HPDE6-E6E7 (cell line): Measurements from ENCODE around the gene SIGLEC10.
"Not testable (repeated sequence)": the region's sequence is repeated elsewhere in the genome, so short reads cannot be mapped to it uniquely, and the experiment has no call there.

ENCODE experiments used
- DNase-seq: peaks from one replicate; pipeline ENCODE4 v3.0.0; 2011; ENCODE audit warnings: missing footprints; ENCODE audit errors: extremely low spot score

The SIGLEC10 gene

DNA sequence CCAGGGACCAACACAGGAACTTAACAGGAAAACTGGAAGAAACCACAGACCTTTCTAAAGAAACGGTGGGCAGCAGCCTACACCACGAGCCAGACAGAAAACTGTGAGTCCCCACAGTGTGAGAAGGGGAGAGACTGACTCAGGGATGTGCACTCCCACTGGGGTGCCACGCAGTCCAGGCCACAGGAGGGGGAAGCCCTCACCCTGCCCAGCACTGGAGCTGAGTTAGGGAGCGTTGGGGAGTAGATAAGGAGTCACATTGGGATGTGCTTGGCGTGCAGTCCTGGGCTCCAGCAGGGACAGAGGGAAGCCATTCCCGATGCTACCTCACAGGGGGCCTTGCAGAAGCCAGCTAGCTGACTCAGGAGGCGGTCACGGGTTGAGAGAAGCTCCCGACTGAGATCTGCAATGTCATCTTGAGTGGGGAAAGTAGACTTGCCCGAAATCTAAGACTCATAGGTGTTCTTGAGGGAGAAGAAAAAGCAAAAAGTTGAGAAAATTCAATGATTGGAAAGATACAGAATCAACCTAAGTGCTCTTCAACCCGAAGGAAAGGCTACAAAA is 23.5 kb upstream of the SIGLEC10 start:
- DNase-seq: no peak

- no peak for DNase-seq
Measured at GRCh38 chr19:51440052-51440451, 22.6 kb upstream of the SIGLEC10 start.

DNA sequence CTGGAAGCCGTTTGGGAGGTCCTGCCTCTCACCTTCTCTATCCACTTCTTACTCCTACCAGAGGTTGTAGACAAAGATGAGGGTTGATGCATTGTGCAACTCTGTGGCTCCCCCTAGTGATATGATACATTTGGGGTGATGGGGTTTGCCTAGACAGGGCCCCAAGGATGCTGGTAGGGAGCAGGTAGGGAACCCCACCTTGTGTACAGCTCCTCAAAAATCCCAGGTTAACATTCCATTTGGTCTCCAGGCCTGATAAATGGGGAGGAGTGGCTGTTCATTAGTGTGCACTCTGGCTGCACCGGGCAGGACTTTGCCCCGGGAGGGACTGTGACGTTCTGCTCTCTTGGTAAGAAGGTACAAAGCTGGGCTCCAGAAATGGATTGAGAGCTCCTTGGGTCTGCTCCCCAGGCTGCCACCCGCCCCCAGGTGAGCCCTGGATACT is 21.6 kb upstream of the SIGLEC10 start:
- no peak for DNase-seq

GRCh38 chr19:51434456-51434855 is 17.0 kb upstream of the SIGLEC10 start:
- DNase-seq: no peak

GRCh38 chr19:51433043-51433442 is 15.6 kb upstream of the SIGLEC10 start:
- DNase-seq: no peak

DNA sequence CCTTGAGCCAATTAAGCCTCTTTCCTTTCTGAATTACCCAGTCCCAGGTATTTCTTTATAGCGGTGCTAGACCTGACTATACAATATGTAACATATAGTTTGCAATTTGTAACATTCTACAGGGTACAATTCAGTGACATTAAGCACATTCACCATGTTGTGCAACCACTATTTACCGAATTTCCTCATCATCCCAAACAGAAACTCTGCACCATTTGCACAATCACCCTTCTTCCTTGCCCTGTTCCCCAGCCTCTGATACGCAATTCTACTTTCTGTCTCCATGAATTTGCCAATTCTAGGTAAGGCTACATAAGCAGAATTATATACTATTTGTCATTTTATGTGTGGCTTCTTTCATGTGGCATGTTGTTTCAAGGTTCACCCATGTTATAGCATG is 13.7 kb upstream of the SIGLEC10 start:
- DNase-seq: no peak

DNA sequence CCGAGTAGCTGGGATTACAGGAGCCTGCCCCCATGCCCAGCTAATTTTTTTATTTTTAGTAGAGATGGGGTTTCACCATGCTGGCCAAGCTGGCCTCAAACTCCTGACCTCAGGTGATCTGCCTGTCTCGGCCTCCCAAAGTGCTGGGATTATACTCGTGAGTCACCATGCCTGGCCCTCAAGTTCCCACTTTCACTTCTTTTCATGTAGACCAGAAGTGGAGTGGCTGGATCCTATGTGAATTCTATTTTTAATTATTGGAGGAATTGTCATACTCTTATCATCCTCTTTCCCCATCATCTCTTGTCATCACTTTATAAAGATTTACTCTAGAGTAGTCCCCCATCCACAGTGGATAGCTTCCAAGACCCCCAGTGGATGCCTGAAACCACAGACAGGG is 12.8 kb upstream of the SIGLEC10 start:
- no peak for DNase-seq

DNA sequence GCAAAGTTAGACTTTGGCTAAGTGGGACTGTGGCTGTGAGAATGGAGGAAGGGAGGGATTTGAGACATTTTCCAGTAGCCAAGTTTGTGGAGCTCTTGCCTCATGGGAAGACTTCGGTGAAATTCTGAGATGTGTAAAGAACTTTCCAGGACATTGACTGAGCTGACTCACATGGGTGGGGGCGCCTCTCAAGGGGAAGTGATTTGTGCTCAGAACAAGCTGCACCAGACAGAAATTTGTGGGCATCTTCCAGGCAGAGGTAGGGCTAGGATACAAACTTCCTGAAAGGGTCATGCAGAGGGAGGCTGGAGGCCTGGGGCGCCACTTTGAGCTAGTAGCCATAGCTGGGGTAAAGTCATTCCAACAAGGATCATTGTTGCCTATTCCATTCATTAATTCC is 9.8 kb upstream of the SIGLEC10 start:
- no peak for DNase-seq

DNA sequence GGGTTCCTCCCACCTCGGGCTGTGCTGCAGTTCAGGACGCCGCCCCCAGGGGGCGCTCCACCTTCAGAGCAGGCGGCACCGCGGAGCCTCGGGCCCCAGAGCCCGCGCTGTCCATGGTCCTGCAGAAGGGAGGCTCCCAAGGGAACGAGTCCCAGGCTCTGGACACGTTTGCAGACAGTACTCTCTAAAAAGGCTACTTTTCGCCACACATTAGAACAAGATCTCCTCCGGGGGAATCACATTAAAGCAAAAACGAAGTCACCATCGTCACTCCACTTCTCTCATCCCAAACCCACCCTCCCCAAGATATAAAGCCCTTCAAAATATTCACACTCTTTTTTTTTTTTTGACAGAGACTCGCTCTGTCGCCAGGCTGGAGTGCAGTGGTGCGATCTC is 4.6 kb upstream of the SIGLEC10 start:
- DNase-seq: peak; percentile 70

DNA sequence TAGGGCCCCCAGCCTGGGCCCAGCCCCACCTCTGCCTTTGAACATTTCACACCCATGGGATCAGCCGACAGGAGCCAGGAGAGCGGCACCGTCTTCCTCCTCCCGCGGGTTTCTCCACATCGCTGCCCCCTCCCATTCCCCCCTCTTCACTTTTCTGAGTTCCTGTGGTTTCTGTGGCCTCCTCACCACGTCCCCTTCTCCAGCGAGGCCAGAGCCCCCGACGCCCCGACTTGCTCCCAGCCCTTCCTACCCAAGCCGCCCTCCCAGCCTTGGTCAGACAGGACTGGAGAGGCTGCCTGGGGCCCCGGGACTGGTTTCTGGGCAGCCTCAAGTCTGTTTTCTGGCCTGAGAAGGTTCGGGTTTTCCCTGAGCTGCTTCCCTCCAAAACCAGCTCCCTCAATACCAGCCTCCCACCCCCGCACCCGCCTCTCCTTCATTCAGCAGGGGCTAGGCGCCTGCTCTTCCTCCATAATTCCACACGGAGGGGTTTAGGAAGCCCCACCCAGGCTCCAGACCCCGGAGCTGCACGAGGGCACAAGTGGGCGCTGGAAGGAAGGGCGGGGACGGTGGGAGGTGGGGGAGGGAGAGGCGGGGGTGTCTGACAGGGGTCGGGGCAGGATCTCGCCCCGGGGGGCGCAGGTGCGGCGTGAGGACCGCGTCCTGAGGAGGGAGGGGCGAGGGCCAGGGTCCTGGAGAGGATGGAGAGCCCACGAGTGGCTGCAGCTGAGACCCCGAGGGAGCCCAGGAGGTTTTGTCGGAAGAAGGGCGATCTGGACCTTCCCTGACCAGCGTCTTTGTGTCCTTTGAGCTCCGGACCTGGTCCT is 4.0 kb upstream of the SIGLEC10 start:
- DNase-seq: no peak

- not testable (repeated sequence) for DNase-seq
Measured at GRCh38 chr19:51420511-51420910, 3.1 kb upstream of the SIGLEC10 start.

DNA sequence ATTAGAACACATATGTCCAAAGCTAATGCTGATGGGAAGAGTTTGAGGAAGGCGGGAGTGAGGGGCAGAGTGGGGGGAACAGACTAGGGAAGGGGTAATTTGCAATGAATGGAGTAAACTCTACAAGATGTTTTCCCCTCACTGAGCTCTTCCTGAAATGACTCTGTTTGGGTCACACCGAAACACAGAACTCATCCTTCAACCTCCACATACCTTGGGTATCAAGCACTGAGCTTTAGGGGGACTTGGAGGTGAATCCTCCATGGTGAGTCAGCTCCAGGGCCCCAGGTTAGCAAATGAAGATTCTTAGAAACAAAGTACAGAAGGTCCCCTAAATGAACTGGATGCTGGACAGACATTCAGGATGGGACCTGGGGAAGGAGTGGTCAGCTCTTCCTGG is 1.3 kb upstream of the SIGLEC10 start:
- DNase-seq: no peak

DNA sequence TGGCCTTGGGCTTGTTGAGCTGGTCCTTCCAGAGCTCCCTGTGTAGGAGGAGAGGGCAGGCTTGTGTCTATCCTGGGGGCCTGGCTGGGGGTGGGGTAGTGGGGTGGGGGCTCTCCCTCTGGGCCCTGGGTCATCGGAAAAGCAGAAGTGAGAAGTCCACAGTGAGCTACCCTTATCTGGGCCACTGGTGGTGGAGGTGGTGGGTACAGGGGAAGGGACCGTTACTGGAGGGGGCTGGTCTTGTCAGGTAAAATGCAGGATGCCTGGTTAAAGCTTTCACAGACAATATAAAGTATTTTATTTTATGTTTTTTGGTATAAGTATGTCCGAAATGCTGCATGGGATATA is 342 bp upstream of the SIGLEC10 start:
- no peak for DNase-seq

DNA sequence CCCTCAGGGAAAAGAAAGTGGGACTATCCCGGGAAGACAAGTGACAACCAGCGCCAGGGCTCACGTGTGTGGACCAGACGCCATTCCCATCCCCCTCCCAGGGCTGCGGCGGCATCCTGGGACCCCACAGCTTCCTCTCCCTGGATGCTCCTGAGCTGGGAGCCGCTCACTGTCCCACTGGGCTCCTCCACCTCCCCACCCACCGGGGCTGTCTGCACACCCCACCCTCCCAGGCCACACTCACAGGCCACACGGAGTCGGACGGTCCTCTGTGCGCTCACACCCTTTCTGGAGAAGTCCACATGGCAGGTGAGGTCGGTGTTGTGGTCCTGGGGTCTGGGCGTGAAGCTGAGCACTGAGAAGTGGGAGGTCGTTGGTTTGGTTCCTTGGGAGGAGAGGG is 1.0 kb downstream of the SIGLEC10 start:
- DNase-seq: not testable (repeated sequence)

- DNase-seq: no peak
Measured at GRCh38 chr19:51415187-51415586, 2.3 kb downstream of the SIGLEC10 start.

DNA sequence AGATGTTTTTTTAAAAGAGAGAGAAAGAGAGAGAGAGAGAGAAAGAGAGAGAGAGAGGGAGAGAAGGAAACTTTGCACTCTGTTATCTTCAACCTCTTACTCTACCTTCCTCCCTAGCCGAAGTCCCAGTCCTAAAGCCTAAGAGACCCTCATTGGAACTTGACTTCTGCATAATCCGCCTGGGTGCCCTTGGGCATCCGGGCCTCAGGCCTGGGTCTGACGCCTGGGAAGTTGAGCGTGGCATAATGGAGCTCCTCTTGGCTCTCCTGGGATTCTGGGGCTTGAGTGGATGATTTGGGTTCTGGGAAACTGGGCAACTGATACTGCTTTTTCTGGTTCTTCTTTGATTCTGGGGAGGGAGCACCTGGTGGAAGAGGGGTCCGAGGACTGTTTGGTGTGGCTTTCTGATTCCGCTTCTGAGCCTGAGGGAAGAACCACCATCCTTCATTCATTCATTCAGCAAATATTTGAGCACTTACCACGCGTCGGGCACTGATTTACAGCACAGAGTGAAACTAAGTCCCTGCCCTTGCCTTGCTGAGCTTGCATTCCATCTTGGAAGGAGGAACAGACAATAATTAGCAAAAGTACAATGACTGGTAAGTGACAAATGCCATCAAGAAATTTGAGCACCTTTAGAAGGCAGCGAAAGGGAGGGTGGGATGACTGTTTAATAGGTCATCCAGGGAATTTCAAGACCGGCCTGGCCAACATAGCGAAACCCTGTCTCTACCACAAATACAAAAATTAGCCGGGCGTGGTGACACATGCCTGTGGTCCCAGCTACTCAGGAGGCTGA is 6.3 kb downstream of the SIGLEC10 start:
- DNase-seq: no peak

DNA sequence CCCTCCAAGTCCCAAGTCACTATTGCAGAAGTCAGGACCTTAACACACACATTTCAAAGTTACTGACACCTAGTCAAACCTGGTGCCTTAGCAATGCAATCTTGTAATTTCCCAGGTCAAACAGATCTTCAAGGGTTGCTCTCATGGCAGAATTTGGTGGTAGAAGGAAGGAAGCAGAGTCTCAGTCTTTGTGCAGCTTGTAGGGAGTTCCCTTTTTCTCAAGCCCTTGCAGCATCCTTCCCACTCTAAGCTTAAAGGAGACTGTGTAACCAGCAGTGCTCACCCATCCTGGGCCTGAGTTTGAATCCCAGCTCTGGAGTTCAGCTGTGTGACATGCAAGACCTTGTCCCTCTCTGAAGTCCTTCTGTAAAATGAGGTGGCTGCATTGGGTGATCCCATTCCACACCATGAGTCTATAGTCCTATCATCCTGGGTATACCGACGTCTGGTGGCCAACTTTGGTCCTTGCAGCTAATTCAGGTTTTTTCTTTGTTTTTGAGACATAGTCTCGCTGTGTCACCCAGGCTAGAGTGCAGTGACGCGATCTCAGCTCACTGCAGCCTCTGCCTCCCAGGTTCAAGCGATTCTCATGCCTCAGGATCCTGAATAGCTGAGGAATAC is 9.8 kb downstream of the SIGLEC10 start:
- DNase-seq: peak; percentile 26

GRCh38 chr19:51402117-51402516 is 15.3 kb downstream of the SIGLEC10 start:
- no peak for DNase-seq

- not testable (repeated sequence) for DNase-seq
Measured at GRCh38 chr19:51399936-51400335, 17.5 kb downstream of the SIGLEC10 start.

DNA sequence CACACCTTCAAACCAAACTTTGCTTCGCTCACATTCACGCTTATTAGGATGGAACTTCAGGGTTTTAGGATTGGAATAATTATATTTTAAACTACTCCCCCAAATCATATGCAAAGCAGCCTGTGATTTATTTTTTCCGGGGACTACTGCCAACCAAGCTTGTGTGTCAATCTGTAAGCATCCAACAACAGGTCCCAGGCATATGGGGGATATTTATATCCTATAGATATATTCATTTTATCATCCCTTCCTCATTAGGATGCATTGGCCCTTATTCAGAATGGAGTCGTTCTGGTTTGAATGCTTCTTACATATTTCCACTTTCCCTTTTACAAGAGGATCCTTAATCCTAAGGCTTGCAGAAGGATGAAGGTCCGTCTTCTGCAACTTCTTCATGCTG is 18.2 kb downstream of the SIGLEC10 start:
- no peak for DNase-seq

DNA sequence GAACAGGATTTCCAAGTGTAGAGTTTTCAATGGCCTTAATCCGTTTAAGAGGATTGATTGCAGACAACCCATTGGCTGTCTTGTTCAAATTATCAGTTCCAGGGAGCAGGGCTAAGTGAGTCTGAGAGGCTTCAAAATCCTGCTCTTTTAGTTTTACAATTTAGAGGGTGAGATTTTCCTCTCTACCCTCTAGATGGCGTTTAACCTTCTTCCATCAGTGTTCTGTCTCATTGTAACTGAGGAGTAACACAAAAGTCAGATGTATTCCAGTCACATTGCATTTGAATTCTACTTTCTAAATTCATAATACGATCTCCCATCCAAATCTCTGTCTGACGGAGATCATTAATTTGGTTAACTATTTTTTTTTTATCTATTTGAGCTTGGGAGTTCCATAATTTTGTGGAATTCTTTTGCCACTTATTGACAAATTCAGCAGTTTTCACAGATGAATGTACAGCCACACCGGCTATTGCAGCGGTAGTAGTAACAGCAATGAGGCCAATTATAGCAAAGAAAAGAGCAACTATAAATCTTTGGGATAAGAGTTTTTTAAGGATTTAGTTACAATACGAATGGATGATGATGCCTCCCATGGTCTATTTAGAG is 19.2 kb downstream of the SIGLEC10 start:
- no peak for DNase-seq

DNA sequence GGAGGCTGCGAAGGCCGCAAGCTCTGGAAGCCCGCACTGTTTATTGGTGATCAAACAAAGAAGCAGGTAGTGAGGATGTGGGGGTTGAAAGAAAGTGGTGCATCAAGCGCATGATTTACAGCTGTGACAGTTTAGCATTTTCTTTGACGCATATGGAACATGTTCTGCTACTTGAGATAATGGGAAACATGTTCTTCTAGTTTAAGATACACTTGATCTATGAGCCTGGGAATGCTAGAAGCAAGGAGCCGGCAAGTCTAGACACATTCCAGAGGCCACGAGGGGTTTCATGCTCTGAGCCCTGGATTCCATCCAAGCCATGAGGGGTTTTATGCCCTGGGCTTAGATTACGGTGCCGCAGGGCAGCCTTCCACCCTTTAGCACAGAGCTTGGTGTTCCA is 20.0 kb downstream of the SIGLEC10 start:
- DNase-seq: not testable (repeated sequence)
